Mesodermal cell (in vitro differentiated cells): ENCODE measurements around the gene ZP2.

Source experiments
- H3K27ac ChIP-seq: 2 replicates; pipeline ENCODE4 v1.7.0; 2013; ENCODE audit warnings: mild to moderate bottlenecking, low read depth, low read length, moderate library complexity; ENCODE audit not compliant: severe bottlenecking
- H3K36me3 ChIP-seq: 2 replicates; pipeline ENCODE4 v1.7.1; 2013; ENCODE audit warnings: mild to moderate bottlenecking, low read length, moderate library complexity; ENCODE audit not compliant: control insufficient read depth, insufficient read depth
- H3K4me1 ChIP-seq: one replicate; pipeline ENCODE4 v1.7.1; 2013; ENCODE audit warnings: mild to moderate bottlenecking, low read length; ENCODE audit not compliant: insufficient read depth, control insufficient read depth, poor library complexity, severe bottlenecking
- H3K4me3 ChIP-seq: 2 replicates; pipeline ENCODE4 v1.7.0; 2013; ENCODE audit warnings: low read length, control low read depth, mild to moderate bottlenecking; ENCODE audit not compliant: insufficient read depth, poor library complexity, severe bottlenecking; ENCODE audit errors: extremely low read depth
- H3K9me3 ChIP-seq: 2 replicates; pipeline ENCODE4 v1.7.1; 2013; ENCODE audit warnings: mild to moderate bottlenecking, low read length, moderate library complexity; ENCODE audit not compliant: control insufficient read depth
- WGBS, 2 experiments: methylation state at CpG; one replicate each; pipeline ENCODE4 v1.1.5; 2013; ENCODE audit warnings: missing lambda C conversion rate in 2 of 2; ENCODE audit not compliant: insufficient coverage in 2 of 2; 5-methylcytosine and 5-hydroxymethylcytosine counted together

Gene ZP2

GRCh38 chr16:21190599-21190998 lies 20.8 kb downstream of the ZP2 start:
- no peaks in the 10 kb centered on the region for H3K36me3 ChIP-seq
- peaks cover 3% of the 10 kb centered on the region for H3K9me3 ChIP-seq
- peaks cover 13% of the 10 kb centered on the region for H3K4me1 ChIP-seq
- no peak overlapping the region for H3K4me3 ChIP-seq
- no peak overlapping the region for H3K27ac ChIP-seq

- H3K4me1 ChIP-seq, result peaks cover 13% of the 10 kb centered on the region
- no peak overlapping the region for H3K27ac ChIP-seq
- no peak overlapping the region for H3K4me3 ChIP-seq
- 100% methylated on average over 2 of the region's 4 CpGs; no CpG with 5 or more reads in 1 of the 2 experiments for WGBS, 2 experiments
- no peaks in the 10 kb centered on the region for H3K36me3 ChIP-seq
- peaks cover 3% of the 10 kb centered on the region for H3K9me3 ChIP-seq
Measured at GRCh38 chr16:21190013-21190412, 21.4 kb downstream of the ZP2 start.

- H3K4me1 ChIP-seq, result peaks cover 13% of the 10 kb centered on the region
- WGBS, 2 experiments, result 91 to 100% methylated on average over 3 to 5 of the region's 5 CpGs
- H3K27ac ChIP-seq, result no peak overlapping the region
- no peak overlapping the region for H3K4me3 ChIP-seq
- H3K36me3 ChIP-seq, result no peaks in the 10 kb centered on the region
- H3K9me3 ChIP-seq, result peaks cover 3% of the 10 kb centered on the region
Measured at GRCh38 chr16:21189311-21189710, 22.1 kb downstream of the ZP2 start.

GRCh38 chr16:21186326-21186691 lies 25.1 kb downstream of the ZP2 start:
- Histone ChIP-seq H3K9me3 (peaks cover 13% of the 10 kb centered on the region), H3K4me3 (no peak overlapping the region), H3K4me1 (peaks cover 13% of the 10 kb centered on the region), H3K27ac (no peak overlapping the region), H3K36me3 (peaks cover 12% of the 10 kb centered on the region)
- WGBS, 2 experiments, result 45 to 58% methylated on average over 2 to 3 of the region's 4 CpGs

GRCh38 chr16:21185659-21186325 lies 25.6 kb downstream of the ZP2 start:
- peaks cover 13% of the 10 kb centered on the region for H3K4me1 ChIP-seq
- no peak overlapping the region for H3K4me3 ChIP-seq
- no peak overlapping the region for H3K27ac ChIP-seq
- H3K9me3 ChIP-seq, result peaks cover 18% of the 10 kb centered on the region
- WGBS, 2 experiments, result 86 to 93% methylated on average over 8 to 10 of the region's 12 CpGs
- peaks cover 17% of the 10 kb centered on the region for H3K36me3 ChIP-seq

- 95 to 100% methylated on average over 2 of the region's 3 CpGs for WGBS, 2 experiments
- Histone ChIP-seq H3K27ac (no peak overlapping the region), H3K4me1 (peaks cover 13% of the 10 kb centered on the region), H3K36me3 (peaks cover 26% of the 10 kb centered on the region), H3K9me3 (peaks cover 18% of the 10 kb centered on the region), H3K4me3 (no peak overlapping the region)
Measured at GRCh38 chr16:21184834-21185233, 26.5 kb downstream of the ZP2 start.

GRCh38 chr16:21183995-21184394 lies 27.4 kb downstream of the ZP2 start:
- Histone ChIP-seq H3K4me1 (peaks cover 13% of the 10 kb centered on the region), H3K4me3 (no peak overlapping the region), H3K27ac (no peak overlapping the region), H3K9me3 (peaks cover 18% of the 10 kb centered on the region), H3K36me3 (peaks cover 34% of the 10 kb centered on the region)
- 94 to 100% methylated on average over 1 to 3 of the region's 3 CpGs for WGBS, 2 experiments

GRCh38 chr16:21179983-21180365 lies 31.4 kb downstream of the ZP2 start:
- 80 to 97% methylated on average over 1 to 3 of the region's 3 CpGs for WGBS, 2 experiments
- peaks cover 69% of the 10 kb centered on the region for H3K36me3 ChIP-seq
- no peak overlapping the region for H3K4me3 ChIP-seq
- no peaks in the 10 kb centered on the region for H3K4me1 ChIP-seq
- H3K27ac ChIP-seq, result no peak overlapping the region
- peaks cover 18% of the 10 kb centered on the region for H3K9me3 ChIP-seq

- peaks cover 18% of the 10 kb centered on the region for H3K9me3 ChIP-seq
- peaks cover 73% of the 10 kb centered on the region for H3K36me3 ChIP-seq
- H3K27ac ChIP-seq, result no peak overlapping the region
- 89 to 91% methylated on average over 9 of the region's 13 CpGs for WGBS, 2 experiments
- no peaks in the 10 kb centered on the region for H3K4me1 ChIP-seq
- no peak overlapping the region for H3K4me3 ChIP-seq
Measured at GRCh38 chr16:21179126-21179982, 32.0 kb downstream of the ZP2 start.

- Histone ChIP-seq H3K36me3 (peaks cover 83% of the 10 kb centered on the region), H3K27ac (no peak overlapping the region), H3K4me1 (no peaks in the 10 kb centered on the region), H3K9me3 (no peaks in the 10 kb centered on the region), H3K4me3 (no peak overlapping the region)
- 86 to 100% methylated on average over 1 of the region's 1 CpG for WGBS, 2 experiments
Measured at GRCh38 chr16:21175397-21175796, 36.0 kb downstream of the ZP2 start.

GRCh38 chr16:21172650-21173049 lies 38.7 kb downstream of the ZP2 start:
- Histone ChIP-seq H3K36me3 (peaks cover 65% of the 10 kb centered on the region), H3K4me3 (no peak overlapping the region), H3K4me1 (no peaks in the 10 kb centered on the region), H3K9me3 (no peaks in the 10 kb centered on the region), H3K27ac (no peak overlapping the region)
- WGBS, 2 experiments, result 87 to 97% methylated on average over 3 of the region's 3 CpGs
